Uterus (tissue), 4 donors: ENCODE data around the gene IQCC. TPM values are rescaled to one million over a fixed set of nuclear protein-coding genes. Genes with fewer than 3 reads are reported as not detected.

Source experiments
- DNase-seq, 2 donors: peaks; one replicate each; pipeline ENCODE4 v3.0.0-alpha.2; 2019 to 2020
- H3K27ac ChIP-seq, 2 donors: fragments of 200-600 bp; sonication (generic); 1 replicate in 1 of 2; 2 replicates in 1 of 2; pipeline ENCODE4 v1.5.1; 2016 to 2018
- H3K27me3 ChIP-seq, 2 donors: fragments of 200-600 bp; sonication (generic); one replicate each; pipeline ENCODE4 v1.5.1; 2018 to 2019; ENCODE audit warnings: control low read depth in 1 of 2
- H3K36me3 ChIP-seq, 2 donors: fragments of 200-600 bp; sonication (generic); one replicate each; pipeline ENCODE4 v1.5.1; 2019; ENCODE audit warnings: control low read depth in 1 of 2
- H3K4me1 ChIP-seq, 2 donors: fragments of 200-600 bp; sonication (generic); one replicate each; pipeline ENCODE4 v1.5.1; 2018 to 2019; ENCODE audit warnings: control low read depth in 1 of 2
- H3K4me3 ChIP-seq, 2 donors: fragments of 200-600 bp; sonication (generic); 1 replicate in 1 of 2; 2 replicates in 1 of 2; pipeline ENCODE4 v1.5.1; 2018 to 2019; ENCODE audit warnings: mild to moderate bottlenecking in 1 of 2
- H3K9me3 ChIP-seq, 2 donors: fragments of 200-600 bp; sonication (generic); one replicate each; pipeline ENCODE4 v1.5.1; 2019; ENCODE audit warnings: control low read depth in 1 of 2
- CTCF ChIP-seq, 4 experiments: fragments of 200-600 bp in 2 of 4; fragments of 450-650 bp in 2 of 4; sonication (generic) in 2 of 4; IDR thresholded peaks; one replicate each; pipeline ENCODE4 v1.5.1; 2016 to 2019; ENCODE audit warnings: antibody characterized with exemption in 4 of 4, mild to moderate bottlenecking in 2 of 4, moderate library complexity in 1 of 4
- POLR2A ChIP-seq, 2 donors: fragments of 450-650 bp; IDR thresholded peaks; one replicate each; pipeline ENCODE4 v1.6.1; 2016; ENCODE audit warnings: antibody characterized with exemption in 2 of 2, mild to moderate bottlenecking in 1 of 2, moderate library complexity in 1 of 2
- intact Hi-C: fragments of 100-400 bp; cut with DNase I; formaldehyde crosslinking; loops from one replicate; pipeline ENCODE4 v1.15.1; 2023; ENCODE audit warnings: low total_unique reads
- total RNA-seq, 4 donors: library from RNA; depleted of rRNA in 3 of 4; stranded (reverse); fragments of >200 nt in 3 of 4; gene quantifications; one replicate each; pipeline versions ENCODE4 v1.1.0 to v1.2.4, GENCODE V29; 2014 to 2023
- donor health status: DM: yes; HTN: yes; CAD: no.

The IQCC gene
- total RNA-seq, 4 donors from 2014 or later, result 0.51 to 6.8 (median 4.3) TPM

- Histone ChIP-seq H3K4me1 (peaks cover 0 to 6% of the 10 kb centered on the region in 2 donors), H3K9me3 (no peaks in the 10 kb centered on the region), H3K27ac (peak overlapping the region in 1 of 2 donors; percentile 85), H3K4me3 (no peak overlapping the region), H3K36me3 (no peaks in the 10 kb centered on the region), H3K27me3 (no peaks in the 10 kb centered on the region)
- intact Hi-C loops, result loop anchor here (10.0 kb wide), 1 partner anchor 72 kb away; no protein-coding TSS in a partner anchor
- peak in 1 of 2 donors; percentile 29 for DNase-seq
- TF ChIP-seq POLR2A (IDR thresholded peaks at IDR 0.05) (no peak), CTCF (IDR thresholded peaks at IDR 0.05) (no peak)
These were observed 36.9 kb downstream of the IQCC start for GRCh38 chr1:32242341-32242851.

GRCh38 chr1:32246888-32247273, 41.4 kb downstream of the IQCC start, which contains the start of gene FAM167B:
TSS of gene FAM167B (plus strand) at chr1:32247222. CDS start at chr1:32247422, 200 bp downstream.
- peak; percentile 44 to 74 for DNase-seq
- Histone ChIP-seq H3K9me3 (no peaks in the 10 kb centered on the region), H3K36me3 (no peaks in the 10 kb centered on the region), H3K4me1 (no peaks in the 10 kb centered on the region), H3K27ac (peak within 1 kb of the TSS; percentile 67), H3K4me3 (no peak within 1 kb of the TSS), H3K27me3 (no peaks in the 10 kb centered on the region)
- intact Hi-C loops, result loop anchor here (10.0 kb wide), 1 partner anchor 68 kb away; no protein-coding TSS in a partner anchor
- TF ChIP-seq POLR2A (IDR thresholded peaks at IDR 0.05) (no peak), CTCF (IDR thresholded peaks at IDR 0.05) (no peak)

GRCh38 chr1:32247452-32247851, 42.0 kb downstream of the IQCC start:
- DNase-seq, result peak in 1 of 2 donors; percentile 21
- H3K9me3 ChIP-seq, result no peaks in the 10 kb centered on the region
- no peaks in the 10 kb centered on the region for H3K36me3 ChIP-seq
- peak overlapping the region; percentile 67 for H3K27ac ChIP-seq
- H3K27me3 ChIP-seq, result no peaks in the 10 kb centered on the region
- intact Hi-C loops, result loop anchor here (10.0 kb wide), 1 partner anchor 67 kb away; no protein-coding TSS in a partner anchor
- H3K4me3 ChIP-seq, result no peak overlapping the region
- no peak for TF ChIP-seq POLR2A (IDR thresholded peaks at IDR 0.05)
- no peak for TF ChIP-seq CTCF (IDR thresholded peaks at IDR 0.05)
- H3K4me1 ChIP-seq, result no peaks in the 10 kb centered on the region

GRCh38 chr1:32247983-32248889, 42.8 kb downstream of the IQCC start:
- TF ChIP-seq CTCF (IDR thresholded peaks at IDR 0.05) (peak; percentile 61 to 84 (median 82)), POLR2A (IDR thresholded peaks at IDR 0.05) (no peak)
- H3K36me3 ChIP-seq, result no peaks in the 10 kb centered on the region
- no peak overlapping the region for H3K4me3 ChIP-seq
- intact Hi-C loops, result loop anchor here (10.0 kb wide), 1 partner anchor 67 kb away; no protein-coding TSS in a partner anchor
- no peaks in the 10 kb centered on the region for H3K9me3 ChIP-seq
- no peaks in the 10 kb centered on the region for H3K27me3 ChIP-seq
- peak; percentile 73 to 84 for DNase-seq
- no peaks in the 10 kb centered on the region for H3K4me1 ChIP-seq
- H3K27ac ChIP-seq, result peak overlapping the region; percentile 67
